Measurements from ENCODE around the gene POC1A.

The POC1A gene

DNA sequence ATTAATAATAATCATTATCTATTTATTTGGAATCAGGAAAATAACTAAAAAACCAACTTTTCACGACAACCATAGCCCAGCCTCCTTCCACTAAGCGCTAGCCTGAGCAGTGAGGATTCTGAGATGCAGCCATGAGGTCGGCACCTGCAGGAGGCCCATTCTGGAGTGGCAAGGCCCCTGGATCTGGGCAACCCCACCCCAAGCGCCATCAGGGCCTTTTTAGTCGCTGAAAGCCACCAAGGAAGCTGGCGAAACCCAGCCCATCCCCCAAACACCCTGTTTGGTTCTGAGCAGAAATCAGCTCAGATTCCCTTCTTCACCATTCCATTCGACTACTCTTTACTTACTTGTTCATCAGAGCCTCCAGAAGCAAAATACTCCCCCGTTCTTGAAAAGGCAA lies 29.5 kb downstream of the POC1A start:
- DNase-seq = no peak

DNA sequence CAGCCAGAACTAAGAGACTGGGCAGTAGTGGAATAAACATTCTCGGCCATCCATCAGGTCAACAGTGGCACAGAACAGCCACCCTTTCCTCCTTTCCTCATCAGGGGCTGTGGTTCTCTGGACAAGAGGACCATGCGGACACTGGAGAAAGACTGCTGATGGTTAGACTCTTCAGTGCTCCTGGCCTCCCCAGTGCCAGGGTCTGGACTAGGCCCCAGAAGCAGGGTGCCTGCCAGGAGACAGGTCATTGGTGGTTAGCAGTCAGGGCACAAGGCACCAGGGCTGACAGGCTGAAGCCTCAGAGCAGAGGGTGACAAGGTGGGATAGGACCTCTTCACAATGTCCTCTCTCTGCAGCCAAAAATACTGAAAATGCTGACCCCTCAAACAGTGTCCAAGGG lies 30.1 kb downstream of the POC1A start:
- DNase-seq = no peak

DNA sequence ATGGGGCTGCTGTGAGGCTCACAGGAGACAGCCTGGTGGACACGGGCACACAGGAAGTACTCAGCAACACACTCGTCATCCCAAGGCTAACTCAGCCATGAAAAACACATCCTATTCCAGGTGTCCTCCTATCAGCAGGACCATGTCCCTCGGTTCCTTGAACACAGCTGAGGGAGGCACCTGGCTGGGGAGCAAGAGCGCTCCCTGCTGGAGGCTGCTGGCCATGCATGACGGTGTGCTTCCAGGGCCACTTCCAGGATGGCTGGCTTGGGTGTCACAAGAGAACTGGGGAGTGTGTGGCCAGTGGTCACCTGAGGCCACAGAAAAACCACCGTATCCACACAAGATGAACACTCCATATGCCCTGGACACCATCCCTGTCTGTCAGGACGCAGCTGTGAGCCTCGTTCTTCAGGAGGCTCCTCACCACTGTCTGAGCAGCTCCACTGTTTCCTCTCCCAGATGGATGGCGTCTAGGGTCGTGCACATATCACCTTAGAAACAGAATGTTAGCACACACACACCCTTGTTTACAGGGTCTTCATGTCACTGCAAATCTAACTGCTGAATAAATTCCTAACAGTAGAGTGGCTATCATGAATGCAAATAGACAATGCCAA lies 31.0 kb downstream of the POC1A start:
- no peak for DNase-seq

DNA sequence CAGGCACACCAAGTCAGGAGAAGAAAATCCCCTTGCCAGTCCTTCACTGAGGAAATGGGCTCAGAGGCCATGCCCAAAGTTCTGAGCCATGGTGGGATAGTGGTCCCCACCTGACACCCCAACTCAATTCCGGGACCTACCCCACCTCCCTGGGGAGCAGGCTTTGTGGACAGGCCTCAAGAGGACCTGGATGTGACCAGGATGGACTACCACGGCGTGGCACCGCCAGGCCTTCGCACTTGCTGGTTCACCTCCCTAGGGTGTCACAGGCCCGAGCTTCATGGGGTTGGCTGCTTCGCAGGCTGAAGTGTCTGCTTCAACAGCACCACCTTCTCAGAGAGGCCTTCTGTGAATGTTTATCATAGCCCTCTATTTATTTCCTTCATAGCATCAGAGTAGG lies 31.7 kb downstream of the POC1A start:
- DNase-seq = no peak

DNA sequence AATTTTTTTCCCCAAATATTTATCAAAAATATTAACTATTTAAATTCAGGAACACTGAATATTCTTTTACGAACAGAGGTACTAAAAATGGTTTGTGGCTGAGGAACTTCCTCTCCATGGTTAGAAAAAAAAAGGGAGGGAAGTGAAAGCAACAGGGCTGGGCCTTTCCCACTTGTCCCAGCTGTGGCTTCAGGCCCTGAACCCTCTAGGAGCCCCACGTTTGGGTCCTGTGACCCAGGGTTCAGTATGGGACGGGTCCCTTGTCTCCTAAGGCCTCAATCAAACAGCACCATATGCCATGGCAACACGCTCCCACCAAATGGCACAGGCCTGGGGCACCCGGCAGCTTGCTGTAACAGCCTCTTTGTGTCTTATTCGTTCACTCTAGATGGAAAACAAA lies 32.4 kb downstream of the POC1A start:
- no peak for DNase-seq

DNA sequence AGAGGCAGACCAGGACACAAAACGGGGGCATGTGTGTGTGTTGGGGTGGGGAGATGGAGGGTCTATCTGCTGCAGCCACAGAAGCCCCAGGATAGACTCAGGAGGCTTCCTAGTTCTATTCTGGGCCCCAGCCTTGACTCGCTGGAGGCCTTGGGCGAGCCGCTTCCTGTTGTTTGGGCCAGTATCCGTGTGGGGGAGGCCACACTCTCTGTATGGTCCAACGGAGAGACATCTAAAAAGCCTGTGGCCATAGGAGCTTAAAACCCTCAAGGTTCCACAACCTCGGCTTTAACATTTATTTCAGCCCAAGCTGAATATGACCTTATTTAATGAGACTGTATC lies 32.8 kb downstream of the POC1A start:
- no peak for DNase-seq

DNA sequence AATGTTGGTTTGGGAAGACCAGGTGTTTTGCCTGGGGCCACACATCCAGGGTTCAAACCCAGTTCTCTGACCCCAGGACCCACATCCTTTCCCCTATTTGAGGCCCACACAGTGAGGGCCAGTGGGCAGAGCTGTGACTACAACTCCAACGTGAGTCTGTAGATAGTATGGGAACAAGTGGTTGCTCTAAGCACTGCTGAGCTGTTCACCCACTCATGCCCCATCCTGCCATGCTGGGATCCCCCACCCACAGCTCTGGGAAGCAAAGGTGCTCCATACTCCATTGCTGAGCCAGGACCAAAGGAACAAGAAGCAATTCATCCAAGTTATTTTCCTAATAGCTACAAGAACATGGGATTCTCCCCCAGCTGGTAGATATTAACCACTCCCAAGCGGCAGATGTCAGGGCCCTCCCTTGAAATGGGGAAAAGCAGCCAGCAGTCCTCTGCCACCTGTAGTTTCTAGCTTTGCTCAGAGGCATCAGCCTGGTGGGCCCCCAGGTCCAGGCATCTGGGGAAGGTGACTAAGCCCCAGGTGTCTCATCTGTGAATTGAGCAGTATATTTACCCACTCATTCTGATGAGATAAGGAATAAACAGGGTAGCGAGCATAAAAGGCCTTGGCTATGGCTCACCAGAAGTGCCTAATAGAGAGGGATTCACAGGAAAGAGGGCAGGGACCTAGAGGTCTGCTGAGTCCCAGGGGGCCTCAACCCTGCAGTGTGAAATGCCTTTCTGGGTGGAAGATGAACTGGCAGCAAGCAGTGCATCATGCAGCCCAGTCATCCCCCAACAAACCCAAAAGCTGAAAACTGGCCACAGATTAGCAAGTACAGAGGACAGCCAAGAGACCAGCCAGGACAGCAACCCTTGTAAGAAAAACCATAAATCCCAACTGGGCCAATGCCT lies 33.4 kb downstream of the POC1A start:
- no peak for DNase-seq

DNA sequence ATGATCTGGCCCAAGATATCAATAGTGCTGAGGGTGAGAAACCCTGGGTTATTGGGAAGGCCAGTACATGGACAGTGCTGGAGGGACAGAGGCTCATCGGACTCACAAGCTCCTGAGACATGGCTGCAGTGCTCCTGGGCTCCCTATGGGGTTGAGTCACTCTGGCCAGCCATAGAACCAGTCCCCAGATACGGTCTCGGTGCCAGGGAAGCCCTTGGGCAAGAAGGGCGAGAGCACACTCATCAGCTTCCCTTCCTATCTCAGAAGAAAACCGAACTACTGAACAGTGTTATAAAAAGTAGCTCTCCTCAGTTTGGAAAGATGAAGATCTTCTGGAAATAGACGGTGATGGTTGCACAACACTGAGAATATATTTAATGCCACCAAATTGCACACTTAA lies 34.4 kb downstream of the POC1A start:
- no peak for DNase-seq

DNA sequence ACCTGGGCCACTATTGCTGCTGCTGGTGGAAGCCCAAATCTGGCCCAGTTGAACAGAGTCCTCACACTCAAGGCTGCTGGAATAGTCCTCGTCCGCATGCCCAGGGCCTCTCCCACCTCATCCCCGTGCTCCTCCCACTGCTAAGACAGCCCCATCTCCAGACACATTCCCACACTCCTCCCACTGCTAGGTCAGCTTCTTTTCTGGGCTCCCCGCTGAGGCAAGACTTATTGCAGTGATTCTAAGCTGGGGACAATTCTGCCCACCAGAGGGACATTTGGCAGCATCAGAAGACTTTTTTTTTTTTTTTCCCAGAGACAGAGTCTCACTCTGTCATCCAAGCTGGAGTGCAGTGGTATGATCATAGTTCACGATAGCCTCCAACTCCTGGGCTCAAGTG lies 35.1 kb downstream of the POC1A start:
- DNase-seq = no peak

DNA sequence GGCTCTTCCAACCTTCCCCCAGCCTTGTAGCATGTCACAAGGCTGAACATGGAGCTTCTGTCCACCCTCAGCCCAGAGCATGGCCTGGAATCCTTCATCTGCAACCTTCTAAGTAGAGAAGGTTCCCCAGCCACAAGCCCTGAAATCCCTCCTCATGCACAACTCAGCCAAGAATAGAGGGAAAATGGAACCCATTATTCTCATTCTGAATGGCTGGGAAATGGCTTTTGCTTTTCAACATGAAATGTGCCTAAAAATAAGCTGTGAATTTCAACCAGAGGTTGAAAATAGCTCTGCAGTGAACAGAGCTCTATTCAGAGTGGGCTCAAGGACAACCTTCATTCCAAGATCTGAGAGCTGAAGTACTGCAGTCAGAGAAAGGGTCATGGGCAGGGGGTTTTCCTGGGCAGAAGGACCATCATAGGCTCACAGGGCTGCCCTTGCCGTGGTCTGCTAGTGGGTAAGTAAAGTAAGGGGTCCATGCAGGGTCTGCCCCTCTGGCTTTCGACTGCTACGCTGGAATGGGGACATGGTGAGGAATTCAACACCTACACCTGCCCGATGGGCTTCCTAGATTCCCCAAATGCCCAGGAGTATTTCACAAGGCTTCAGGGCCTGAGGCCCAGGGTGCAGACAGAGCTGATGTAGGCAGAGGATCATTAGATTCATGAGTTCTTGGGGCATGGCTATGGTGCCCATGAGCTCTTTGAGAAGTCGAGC lies 35.9 kb downstream of the POC1A start:
- no peak for DNase-seq

DNA sequence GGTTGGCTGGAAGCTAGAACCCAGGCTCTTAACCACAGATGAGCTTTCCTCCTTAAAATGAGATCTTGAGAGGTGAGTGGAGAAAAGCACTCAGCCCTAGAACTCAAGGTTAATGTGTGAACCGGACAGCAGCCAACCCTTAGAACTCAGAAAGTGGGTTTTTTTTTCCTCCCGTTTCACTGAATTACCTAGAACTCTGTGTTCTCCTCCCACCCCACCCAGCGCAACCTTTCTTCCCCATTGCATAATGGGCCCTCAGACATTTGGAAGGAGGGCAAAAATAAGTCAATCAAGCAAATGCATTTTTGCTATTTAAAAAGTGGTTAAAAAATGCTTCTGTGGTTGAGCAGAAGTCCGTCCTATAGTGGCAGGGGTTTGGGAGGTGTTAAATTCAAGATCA lies 36.7 kb downstream of the POC1A start:
- DNase-seq = no peak

DNA sequence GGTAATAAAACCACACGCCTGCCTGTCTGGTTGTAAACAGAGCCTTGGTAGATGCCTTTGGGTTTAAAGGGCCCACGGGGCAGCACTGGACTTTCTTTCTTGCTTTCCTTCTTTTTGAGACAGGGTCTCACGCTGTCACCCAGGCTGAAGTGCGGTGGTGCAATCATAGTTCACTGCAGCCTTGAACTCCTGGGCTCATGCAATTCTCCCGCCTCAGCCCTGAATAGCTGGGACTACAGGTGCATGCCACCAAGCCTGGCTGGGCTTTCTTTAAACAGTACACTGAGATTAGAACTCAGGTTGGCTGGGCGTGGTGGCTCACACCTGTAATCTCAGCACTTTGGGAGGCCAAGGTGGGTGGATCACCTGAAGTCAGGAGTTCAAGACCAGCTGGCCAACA lies 42.2 kb downstream of the POC1A start:
- no peak for DNase-seq

DNA sequence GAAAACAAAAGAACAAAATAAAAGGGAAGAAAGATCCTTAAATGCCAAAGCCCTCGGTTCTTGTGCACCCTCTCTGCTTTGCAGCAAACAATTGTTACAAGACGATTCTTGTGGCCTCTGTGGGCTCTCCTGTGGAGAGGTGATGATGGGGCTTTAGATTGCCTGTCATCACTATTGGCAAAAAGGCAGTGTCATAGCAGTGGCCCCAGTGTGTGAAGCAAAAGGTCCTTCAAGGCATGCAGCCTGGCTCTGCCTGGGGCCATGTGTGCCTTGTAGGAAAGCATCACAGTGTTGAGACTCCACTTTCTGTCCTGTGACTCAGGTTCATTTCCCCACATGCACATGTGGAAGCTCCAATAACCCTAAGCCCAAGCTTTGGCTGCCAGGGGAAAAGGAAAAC lies 43.7 kb downstream of the POC1A start:
- DNase-seq = no peak

DNA sequence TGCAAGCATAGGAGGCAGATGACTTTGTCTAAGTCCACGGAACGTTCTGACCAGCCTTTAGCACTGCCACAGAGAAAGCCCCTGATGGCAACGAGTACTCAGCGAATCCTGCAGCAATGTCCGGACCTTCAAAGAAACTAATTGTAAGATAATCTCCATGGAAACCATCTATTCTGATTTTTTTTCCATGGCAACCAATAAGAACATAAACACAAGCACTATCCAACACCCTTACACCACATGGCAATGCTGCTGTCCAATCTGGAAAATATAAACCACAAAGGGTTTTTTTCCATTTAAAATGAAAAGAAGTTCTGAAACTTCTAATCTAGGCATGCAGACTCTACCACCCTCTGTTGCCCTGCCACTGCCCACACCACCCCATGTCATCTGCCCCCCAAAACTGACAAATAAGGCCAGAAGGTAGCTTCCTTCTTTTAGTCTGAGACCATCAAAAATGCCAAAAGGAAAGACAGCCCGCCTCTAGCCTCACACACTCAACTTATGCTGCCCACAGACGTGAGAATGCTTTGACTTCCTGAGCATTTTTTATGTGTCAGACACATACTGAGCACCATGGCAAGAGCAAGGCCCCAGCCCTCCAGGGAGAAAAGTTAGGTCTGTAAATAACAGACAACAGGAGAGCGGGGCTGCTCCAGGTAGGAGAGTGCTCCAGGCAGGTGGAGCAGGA lies 44.5 kb downstream of the POC1A start:
- DNase-seq = no peak

DNA sequence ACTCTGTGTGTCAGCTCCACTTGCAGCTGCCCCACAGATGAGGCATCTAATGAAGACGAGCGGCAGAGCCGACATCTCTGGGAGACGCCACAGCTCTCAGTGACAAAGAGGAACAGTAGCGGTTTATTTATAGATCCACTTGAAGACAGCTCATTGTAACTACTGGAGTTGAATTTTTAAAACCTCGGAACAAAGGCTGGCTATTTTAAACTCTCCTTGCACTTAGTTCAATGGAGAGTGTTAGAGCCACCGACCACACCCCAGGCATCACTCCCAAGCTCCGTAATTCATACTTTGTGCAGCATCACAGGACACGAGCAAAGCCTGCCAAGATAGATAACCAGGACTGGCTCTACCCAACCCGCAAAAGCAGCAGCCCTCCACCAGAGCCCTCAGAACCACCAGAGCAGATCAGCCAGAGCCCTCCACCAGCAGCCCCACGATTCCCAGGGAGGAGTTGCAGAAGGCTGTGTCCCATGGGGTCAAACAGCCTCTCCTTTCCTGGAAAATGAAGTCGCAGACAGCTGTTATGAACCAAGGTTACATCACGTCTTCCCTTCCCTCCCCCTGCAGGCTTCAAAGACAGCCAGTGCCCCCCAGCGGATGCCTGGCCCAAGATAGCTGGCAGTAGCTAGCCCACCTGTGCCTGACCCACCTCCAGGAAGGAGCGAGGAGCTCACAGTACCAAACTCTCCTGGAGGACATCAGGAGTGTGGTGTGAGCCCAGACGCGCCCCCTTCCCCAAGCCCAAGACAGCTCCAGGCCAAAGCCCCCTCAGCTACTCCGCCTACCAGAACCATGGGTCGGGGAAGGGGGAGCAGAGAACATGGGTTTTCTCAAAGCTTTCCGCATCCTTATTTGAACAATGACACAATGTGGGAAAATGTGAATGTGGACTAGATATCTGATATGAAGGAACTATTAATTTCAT lies 45.7 kb downstream of the POC1A start:
- DNase-seq = no peak

DNA sequence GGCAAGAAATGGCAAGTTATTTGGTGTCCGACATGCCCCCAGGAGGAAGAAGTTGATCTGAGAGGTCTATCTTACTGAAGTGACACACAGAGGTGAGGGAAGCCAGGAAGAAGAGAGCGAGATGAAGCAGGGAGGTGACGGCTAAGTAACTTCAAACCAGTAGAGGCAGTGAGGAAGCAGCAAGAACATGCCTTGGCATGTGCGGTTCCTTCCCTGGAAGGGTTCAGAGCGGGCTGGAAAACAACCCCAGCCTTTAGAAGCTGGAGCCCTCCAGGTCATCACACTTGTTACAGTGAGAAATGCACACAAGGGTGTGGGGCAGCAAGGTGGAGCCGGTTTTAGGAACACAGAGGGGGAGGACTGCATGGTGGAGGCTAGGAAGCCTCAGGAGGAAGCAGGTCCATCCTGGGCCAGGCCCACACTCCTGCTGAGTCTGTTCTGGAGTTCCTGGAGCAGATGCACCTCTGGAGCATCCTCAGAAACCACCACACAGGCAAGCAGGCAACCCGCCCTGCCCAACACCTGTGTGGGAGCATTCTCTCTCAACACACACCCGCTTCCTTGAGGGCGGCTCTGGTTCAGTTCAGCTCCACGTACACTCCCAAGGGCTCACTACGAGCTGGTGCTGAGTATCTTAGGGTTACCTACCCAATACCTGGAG lies 47.1 kb downstream of the POC1A start:
- no peak for DNase-seq

DNA sequence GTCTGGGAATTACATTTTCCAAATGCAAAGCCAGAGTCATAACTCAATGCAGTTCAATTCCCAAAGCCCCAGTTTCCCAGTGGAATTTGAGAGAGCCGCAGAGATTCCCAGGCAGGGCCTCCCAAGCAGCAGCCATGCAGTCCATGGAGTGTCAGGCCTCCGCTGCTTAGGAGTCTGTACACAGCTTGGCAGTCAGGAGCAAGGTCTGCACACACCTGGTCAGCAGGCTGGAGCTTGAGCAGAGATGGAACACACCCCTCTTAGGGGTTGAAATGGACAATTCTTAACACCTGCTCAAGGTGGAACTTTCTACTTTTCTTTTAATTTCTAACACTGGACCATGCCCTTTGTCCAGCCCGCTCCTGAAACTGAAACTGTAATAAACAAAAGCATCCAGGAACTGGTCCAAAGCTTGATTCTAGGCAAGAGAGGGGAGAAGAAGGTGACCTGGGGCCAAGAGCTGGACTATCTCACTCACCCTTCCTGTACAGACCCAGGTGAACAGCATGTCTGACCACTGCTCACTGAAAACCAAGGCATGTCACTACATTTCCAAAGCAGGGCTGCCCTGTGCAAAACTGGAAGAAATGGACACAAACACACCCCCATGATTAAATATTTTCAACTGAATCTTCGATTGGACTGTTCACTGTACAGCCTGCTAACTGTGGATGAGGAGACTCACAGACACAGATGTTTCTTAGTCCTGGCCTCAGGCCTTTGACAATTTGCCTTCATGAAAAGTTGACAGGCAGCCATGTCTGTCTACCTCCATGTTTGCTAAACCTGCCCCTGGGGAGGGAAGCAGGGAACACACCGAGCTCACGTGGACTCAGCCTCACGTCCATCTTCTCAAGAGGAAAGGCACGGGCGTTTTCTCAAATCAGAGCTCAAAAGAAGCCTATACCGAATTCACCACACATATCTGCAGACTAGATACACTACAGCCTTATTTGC lies 49.3 kb downstream of the POC1A start:
- DNase-seq = no peak

DNA sequence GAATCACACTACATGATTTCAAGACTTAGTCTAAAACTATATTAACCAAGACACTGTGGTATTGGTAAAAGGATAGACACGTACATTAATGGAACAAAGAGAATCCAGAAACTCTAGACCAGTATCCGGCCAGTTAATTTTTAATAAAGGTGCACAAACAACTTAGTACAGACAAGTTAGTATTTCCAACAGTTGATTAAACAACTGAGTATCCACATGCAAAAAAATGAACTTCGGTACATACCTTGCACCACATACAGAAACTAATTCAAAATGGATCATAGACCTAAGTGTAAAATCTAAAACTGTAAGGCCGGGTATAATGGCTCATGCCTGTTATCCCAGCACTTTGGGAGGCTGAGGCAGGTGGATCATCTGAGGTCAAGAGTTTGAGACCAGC lies 51.3 kb downstream of the POC1A start:
- no peak for DNase-seq

DNA sequence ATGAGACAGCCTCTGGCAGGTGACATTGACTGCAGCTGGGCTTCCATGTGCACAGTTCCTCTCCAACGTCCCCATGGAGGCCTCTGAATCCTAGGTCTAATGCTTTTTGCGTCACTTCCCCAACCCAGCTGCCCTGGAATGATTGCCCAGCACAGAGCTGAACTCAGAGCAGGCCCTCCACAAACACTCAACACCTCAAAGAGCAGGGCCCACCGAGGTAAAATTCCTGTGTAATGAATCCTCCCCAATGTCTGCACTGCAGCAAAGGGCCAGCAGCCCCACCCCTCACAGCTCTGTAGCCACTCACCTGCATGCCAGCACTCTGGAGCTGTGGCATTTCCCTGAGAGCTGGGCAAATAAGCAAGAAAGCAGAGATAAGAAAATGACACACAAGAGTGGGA lies 55.2 kb downstream of the POC1A start:
- no peak for DNase-seq

DNA sequence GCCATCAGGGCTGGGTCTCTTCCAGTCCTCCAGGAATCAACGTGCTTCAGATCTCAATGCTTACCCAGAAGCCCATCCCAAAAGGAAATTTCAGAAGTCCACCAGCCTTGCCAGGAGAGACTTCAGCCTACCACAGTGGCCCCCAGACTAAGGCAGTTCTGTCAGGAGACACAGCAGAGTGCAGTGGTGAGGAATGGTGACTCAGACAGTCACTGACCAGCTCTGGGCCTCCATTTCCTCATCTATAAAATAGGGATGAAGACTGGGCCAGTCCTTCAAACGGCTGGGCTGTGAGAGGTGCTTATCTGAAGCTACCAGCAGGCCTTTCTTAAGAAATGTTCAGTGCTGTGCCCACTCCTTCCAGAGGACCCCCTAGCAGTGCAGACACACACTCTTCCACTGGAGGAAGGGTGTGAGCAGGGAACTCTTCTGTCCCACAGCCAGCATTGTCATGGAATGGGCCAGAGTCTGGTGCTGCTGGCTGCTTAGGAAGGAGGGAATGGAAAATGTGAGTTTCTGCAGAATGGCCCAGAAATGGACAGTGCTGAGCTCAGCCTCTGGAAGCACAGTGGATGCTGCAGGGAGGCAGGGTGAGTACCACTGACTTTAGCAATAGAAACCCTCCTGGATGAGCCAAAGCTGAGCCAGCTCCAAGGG lies 56.2 kb downstream of the POC1A start:
- DNase-seq = no peak

Measured in NCI-H1048 (cell line).